H1 (cell line): ENCODE measurements around the gene SP4. TPM values are rescaled to one million over a fixed set of nuclear protein-coding genes. Genes with fewer than 3 reads are reported as not detected.

Experiments used
- CTCF ChIA-PET: fragments of 300-600 bp; sonication (Branson Sonifier 250); formaldehyde crosslinking; loops from one replicate; lab custom pipeline; 2021; ENCODE audit not compliant: partially characterized antibody; lab: Charles Lee
- POLR2A ChIA-PET: fragments of 300-600 bp; sonication (Branson Sonifier 250); formaldehyde crosslinking; loops from one replicate; lab custom pipeline; 2021; ENCODE audit warnings: inconsistent platforms; ENCODE audit not compliant: partially characterized antibody; lab: Charles Lee
- DNase-seq, 2 experiments: peaks; one replicate each; pipeline versions ENCODE4 v3.0.0 to v3.0.0-alpha.2; 2010 to 2022; ENCODE audit warnings: low spot score in 2 of 2, low read depth in 1 of 2, mixed read lengths in 1 of 2
- FAIRE-seq: peaks from 2 replicates; lab custom pipeline; 2011; peaks lifted over from hg19 to GRCh38; lab: Jason Lieb, UNC
- H2AFZ ChIP-seq: 2 replicates; pipeline ENCODE4 v1.8.1; 2012; ENCODE audit warnings: low read length, inconsistent platforms
- H2AK5ac ChIP-seq: 2 replicates; pipeline ENCODE4 v1.6.1; 2013; ENCODE audit warnings: low read depth, low read length
- H2BK120ac ChIP-seq: replicated peaks from 2 replicates; pipeline ENCODE3; 2013; ENCODE audit warnings: low read depth, low read length, inconsistent platforms
- H2BK12ac ChIP-seq: 2 replicates; pipeline ENCODE4 v1.6.1; 2013; ENCODE audit warnings: low read depth, low read length
- H2BK15ac ChIP-seq: 2 replicates; pipeline ENCODE4 v1.6.1; 2013; ENCODE audit warnings: low read length
- H2BK20ac ChIP-seq: 2 replicates; pipeline ENCODE4 v1.6.1; 2013; ENCODE audit warnings: low read length
- H2BK5ac ChIP-seq: 2 replicates; pipeline ENCODE4 v1.6.1; 2013; ENCODE audit warnings: low read depth, low read length
- H3K14ac ChIP-seq: 2 replicates; pipeline ENCODE4 v1.6.1; 2013; ENCODE audit warnings: inconsistent platforms; ENCODE audit not compliant: insufficient read length
- H3K18ac ChIP-seq: 2 replicates; pipeline ENCODE4 v1.6.1; 2013; ENCODE audit warnings: low read length; ENCODE audit errors: extremely low read depth
- H3K23ac ChIP-seq: 2 replicates; pipeline ENCODE4 v1.6.1; 2013; ENCODE audit warnings: inconsistent platforms; ENCODE audit not compliant: insufficient read length
- H3K23me2 ChIP-seq: 2 replicates; pipeline ENCODE4 v1.6.1; 2013; ENCODE audit warnings: low read depth, low read length
- H3K27ac ChIP-seq: 2 replicates; pipeline ENCODE4 v1.6.1; 2011; ENCODE audit warnings: low read depth, low read length, inconsistent platforms
- H3K27me3 ChIP-seq, 4 experiments: replicated peaks in 1 of 4; 1 replicate in 1 of 4; 2 replicates in 3 of 4; pipeline versions ENCODE4 v1.6.1 to v1.8.1; 2011 to 2013; ENCODE audit warnings: low read length in 3 of 4, mild to moderate bottlenecking in 3 of 4, inconsistent platforms in 2 of 4, mixed read lengths in 2 of 4, moderate library complexity in 1 of 4; ENCODE audit not compliant: control insufficient read depth in 3 of 4, insufficient read depth in 3 of 4; ENCODE audit errors: extremely low read depth in 1 of 4
- H3K36me3 ChIP-seq, 4 experiments: 2 replicates each; pipeline versions ENCODE4 v1.6.1 to v1.8.1; 2011 to 2013; ENCODE audit warnings: mild to moderate bottlenecking in 4 of 4, low read length in 3 of 4, moderate library complexity in 2 of 4, control low read depth in 1 of 4, inconsistent platforms in 1 of 4; ENCODE audit not compliant: insufficient read depth in 4 of 4, control insufficient read depth in 2 of 4
- H3K4ac ChIP-seq: replicated peaks from 2 replicates; pipeline ENCODE3; 2013; ENCODE audit warnings: low read length, low read depth, mixed read lengths, inconsistent platforms; ENCODE audit not compliant: insufficient read length
- H3K4me1 ChIP-seq, 4 experiments: replicated peaks in 1 of 4; 1 replicate in 1 of 4; 2 replicates in 3 of 4; pipeline versions ENCODE4 v1.6.1 to v1.8.1; 2011 to 2013; ENCODE audit warnings: low read length in 3 of 4, inconsistent platforms in 2 of 4, mixed read lengths in 1 of 4; ENCODE audit not compliant: insufficient read depth in 4 of 4, control insufficient read depth in 3 of 4
- H3K4me2 ChIP-seq, 2 experiments: 2 replicates each; pipeline versions ENCODE4 v1.6.1 to v1.8.1; 2011 to 2013; ENCODE audit warnings: low read depth in 2 of 2, low read length in 2 of 2, control low read depth in 1 of 2, inconsistent platforms in 1 of 2, mild to moderate bottlenecking in 1 of 2; ENCODE audit not compliant: insufficient read depth in 1 of 2
- H3K4me3 ChIP-seq, 4 experiments: fragments of 200-600, 300-600 bp in 1 of 4; sonication (generic), shearing (Covaris generic), sonication (Bioruptor Twin) in 1 of 4; 2 replicates each; pipeline versions ENCODE4 v1.5.1 to v1.8.1; 2011 to 2016; ENCODE audit warnings: low read length in 4 of 4, low read depth in 3 of 4, control low read depth in 2 of 4, inconsistent platforms in 2 of 4, mild to moderate bottlenecking in 2 of 4, mixed read lengths in 1 of 4, moderate library complexity in 1 of 4; ENCODE audit not compliant: insufficient read depth in 2 of 4; ENCODE audit errors: extremely low read depth in 1 of 4
- H3K56ac ChIP-seq: replicated peaks from 2 replicates; pipeline ENCODE3; 2013; ENCODE audit warnings: low read depth, mild to moderate bottlenecking, mixed read lengths, low read length, inconsistent platforms; ENCODE audit not compliant: insufficient read length
- H3K79me1 ChIP-seq: 2 replicates; pipeline ENCODE4 v1.6.1; 2013; ENCODE audit warnings: low read depth, low read length, control low read depth
- H3K79me2 ChIP-seq, 2 experiments: 2 replicates each; pipeline versions ENCODE4 v1.6.1 to v1.8.1; 2012 to 2013; ENCODE audit warnings: low read length in 2 of 2, mild to moderate bottlenecking in 2 of 2, inconsistent platforms in 1 of 2; ENCODE audit not compliant: insufficient read depth in 2 of 2, control insufficient read depth in 1 of 2
- H3K9ac ChIP-seq, 4 experiments: replicated peaks in 1 of 4; 1 replicate in 1 of 4; 2 replicates in 3 of 4; pipeline versions ENCODE4 v1.6.1 to v1.8.1; 2011 to 2013; ENCODE audit warnings: low read depth in 3 of 4, low read length in 3 of 4, control low read depth in 2 of 4, mild to moderate bottlenecking in 2 of 4, moderate library complexity in 2 of 4, inconsistent platforms in 1 of 4; ENCODE audit errors: extremely low read depth in 1 of 4
- H3K9me3 ChIP-seq, 2 experiments: 2 replicates each; pipeline versions ENCODE4 v1.6.1 to v1.8.1; 2012 to 2013; ENCODE audit warnings: mild to moderate bottlenecking in 2 of 2, moderate library complexity in 2 of 2, control low read depth in 1 of 2, inconsistent platforms in 1 of 2, low read depth in 1 of 2, low read length in 1 of 2, mixed read lengths in 1 of 2; ENCODE audit not compliant: insufficient read depth in 2 of 2
- H4K20me1 ChIP-seq, 2 experiments: replicated peaks in 1 of 2; 2 replicates each; pipeline versions ENCODE3 to v1.8.1; 2011 to 2013; ENCODE audit warnings: inconsistent platforms in 2 of 2, low read length in 2 of 2, mild to moderate bottlenecking in 1 of 2; ENCODE audit not compliant: insufficient read depth in 2 of 2, control insufficient read depth in 1 of 2
- H4K5ac ChIP-seq: 2 replicates; pipeline ENCODE4 v1.6.1; 2013; ENCODE audit warnings: low read length, low read depth, mixed read lengths, inconsistent platforms; ENCODE audit not compliant: insufficient read length
- H4K8ac ChIP-seq: 2 replicates; pipeline ENCODE4 v1.8.0; 2013; ENCODE audit warnings: mild to moderate bottlenecking, moderate library complexity, low read length, inconsistent platforms; ENCODE audit not compliant: insufficient read depth; ENCODE audit errors: extremely low read depth
- H4K91ac ChIP-seq: replicated peaks from 2 replicates; pipeline ENCODE3; 2013; ENCODE audit warnings: low read length, mixed read lengths, inconsistent platforms; ENCODE audit not compliant: insufficient read length
- ATF3 ChIP-seq: IDR thresholded peaks from 2 replicates; pipeline ENCODE4 v1.6.1; 2011; ENCODE audit warnings: low read depth, mild to moderate bottlenecking, low read length; ENCODE audit not compliant: insufficient read depth
- BACH1 ChIP-seq: IDR thresholded peaks from 2 replicates; pipeline ENCODE4 v1.6.1; 2012; ENCODE audit warnings: low read length, improper control_type of control experiment
- CEBPB ChIP-seq: IDR thresholded peaks from 2 replicates; pipeline ENCODE4 v1.6.1; 2012; ENCODE audit warnings: low read depth, low read length
- CTCF ChIP-seq, 3 experiments: IDR thresholded peaks; 1 replicate in 2 of 3; 2 replicates in 1 of 3; pipeline versions ENCODE4 v1.5.1 to v1.6.1; 2011; ENCODE audit warnings: low read length in 3 of 3, mild to moderate bottlenecking in 3 of 3, inconsistent platforms in 2 of 3, low read depth in 1 of 3, moderate library complexity in 1 of 3; ENCODE audit not compliant: insufficient read depth in 1 of 3; ENCODE audit errors: control extremely low read depth in 1 of 3
- EGR1 ChIP-seq: IDR thresholded peaks from 2 replicates; pipeline ENCODE4 v1.6.1; 2011; ENCODE audit warnings: low read depth, low read length, borderline replicate concordance
- EP300 ChIP-seq, 2 experiments: IDR thresholded peaks; 1 replicate in 1 of 2; 2 replicates in 1 of 2; pipeline ENCODE4 v1.6.1; 2011 to 2012; ENCODE audit warnings: low read depth in 2 of 2, low read length in 2 of 2, mild to moderate bottlenecking in 2 of 2, borderline replicate concordance in 1 of 2, inconsistent platforms in 1 of 2, moderate library complexity in 1 of 2
- GTF2F1 ChIP-seq: IDR thresholded peaks from 2 replicates; pipeline ENCODE4 v1.6.1; 2012; ENCODE audit warnings: low read depth, low read length, improper control_type of control experiment, borderline replicate concordance
- POU5F1 ChIP-seq: IDR thresholded peaks from 2 replicates; pipeline ENCODE4 v1.6.1; 2011; ENCODE audit warnings: low read depth, mild to moderate bottlenecking, low read length, moderate library complexity
- RFX5 ChIP-seq: IDR thresholded peaks from 2 replicates; pipeline ENCODE4 v1.6.1; 2011; ENCODE audit warnings: low read depth, low read length, improper control_type of control experiment, borderline replicate concordance
- SP4 ChIP-seq: IDR thresholded peaks from 2 replicates; pipeline ENCODE4 v1.6.1; 2012; ENCODE audit warnings: low read length, inconsistent platforms
- USF2 ChIP-seq: IDR thresholded peaks from 2 replicates; pipeline ENCODE4 v1.6.1; 2011; ENCODE audit warnings: low read length, improper control_type of control experiment
- polyA plus RNA-seq, 7 experiments: library from polyadenylated mRNA; depleted of rRNA in 3 of 7; stranded (reverse) in 5 of 7; unstranded in 2 of 7; fragments of >200 nt in 5 of 7; fragments of 200-250 nt in 2 of 7; gene quantifications; 1 replicate in 5 of 7; 2 replicates in 1 of 7; 4 replicates in 1 of 7; pipeline versions ENCODE4 v1.2.1 to v1.2.3, GENCODE V29; 2011 to 2013; ENCODE audit warnings: missing spikeins in 2 of 7, mixed read lengths in 2 of 7
- total RNA-seq: library from RNA; stranded (reverse); fragmentation: NEBNext Ultra II Directional; extraction: Animal tissue kit (Norgen Biotek cat#: 25700); gene quantifications from 2 replicates; pipeline ENCODE4 v1.2.1, GENCODE V29; 2021

Gene SP4
- total and polyA plus RNA-seq, 2 of the 8 experiments (the other 6 are each of a cell fraction or from before 2014, with no cell fraction given) = 10.0 to 24.0 TPM

- POLR2A ChIA-PET = no interaction called here
- TF ChIP-seq EGR1 (no peak), EP300 (IDR thresholded peaks at IDR 0.05; ENCODE audit: borderline replicate concordance in 1 of 2, low read depth in 2 of 2, low read length in 2 of 2) (no peak), CEBPB (no peak), RFX5 (no peak), GTF2F1 (no peak), CTCF (IDR thresholded peaks at IDR 0.05; ENCODE audit: control extremely low read depth in 1 of 3, insufficient read depth in 1 of 3, low read depth in 1 of 3, low read length in 3 of 3) (no peak), USF2 (no peak), POU5F1 (no peak), ATF3 (no peak), SP4 (no peak), BACH1 (no peak)
These were observed 22.2 kb downstream of the SP4 start for GRCh38 chr7:21450076-21450475.

More at GRCh38 chr7:21450076-21450475, 22.2 kb downstream of the SP4 start:
- no peak overlapping the region for H3K18ac ChIP-seq
- H3K9me3 ChIP-seq = peaks cover 41 to 44% of the 10 kb centered on the region in 2 experiments
- no peaks in the 10 kb centered on the region for H3K27me3 ChIP-seq
- H2AFZ ChIP-seq = no peak overlapping the region
- peaks cover 0 to 63% of the 10 kb centered on the region in 2 experiments; a peak in 3 of 4 replicates for H3K79me2 ChIP-seq
- H3K4me3 ChIP-seq = no peak overlapping the region
- H4K8ac ChIP-seq = no peak overlapping the region
- H4K91ac ChIP-seq = no peak overlapping the region
- H3K14ac ChIP-seq = no peak overlapping the region
- no peak overlapping the region for H3K4ac ChIP-seq
- H2BK120ac ChIP-seq = no peak overlapping the region
- no peak overlapping the region for H3K9ac ChIP-seq
- H2BK5ac ChIP-seq = no peak overlapping the region
- H3K36me3 ChIP-seq = peaks cover 0 to 51% (median 24%) of the 10 kb centered on the region in 4 experiments; a peak in 6 of 8 replicates
- no peak overlapping the region for H3K56ac ChIP-seq
- H4K5ac ChIP-seq = no peak overlapping the region
- H3K23me2 ChIP-seq = no peaks in the 10 kb centered on the region
- H2BK12ac ChIP-seq = no peak overlapping the region
- H3K4me2 ChIP-seq = no peak overlapping the region
- H2AK5ac ChIP-seq = no peak overlapping the region
- H2BK20ac ChIP-seq = no peak overlapping the region
- no peaks in the 10 kb centered on the region; a peak in 1 of 7 replicates for H3K4me1 ChIP-seq
- no peaks in the 10 kb centered on the region for H4K20me1 ChIP-seq
- FAIRE-seq (no peak), DNase-seq (no peak)
- H3K27ac ChIP-seq = no peak overlapping the region
- CTCF ChIA-PET = interaction anchor here (2.2 kb wide), 1 partner anchor 317 kb away, joined by 6 read pairs; no protein-coding TSS in a partner anchor
- H3K23ac ChIP-seq = no peak overlapping the region
- no peak overlapping the region for H2BK15ac ChIP-seq
- H3K79me1 ChIP-seq = no peaks in the 10 kb centered on the region; the same call in 1 of the 2 replicates
